Measurements from ENCODE around the gene NINJ2.

The NINJ2 gene

DNA sequence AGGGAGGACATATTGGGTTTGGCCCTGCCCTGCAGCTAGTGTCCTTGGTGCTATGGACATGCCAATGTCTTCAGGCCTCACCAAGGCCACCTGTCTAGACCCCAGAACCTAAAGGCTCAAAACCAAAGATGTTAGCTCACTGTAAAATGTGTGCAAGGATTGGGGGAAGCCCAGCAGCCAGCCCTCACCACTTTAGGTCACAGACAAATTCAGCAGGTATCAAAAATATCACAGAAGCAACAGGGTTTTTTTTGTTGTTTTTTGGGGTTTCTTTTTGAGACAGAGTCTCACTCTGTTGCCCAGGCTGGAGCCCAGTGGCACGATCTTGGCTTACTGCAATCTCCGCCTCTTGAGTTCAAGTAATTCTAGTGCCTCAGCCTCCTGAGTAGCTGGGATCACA, 29.0 kb upstream of the NINJ2 start:
- H3K79me2 ChIP-seq (ENCODE audit: insufficient read depth, low read length) = no peaks in the 10 kb centered on the region
- DNase-seq (no peak), ATAC-seq (ENCODE audit: insufficient read depth, low read depth) (no peak)
- H3K9me3 ChIP-seq (ENCODE audit: insufficient read depth, low read length, severe bottlenecking) = no peaks in the 10 kb centered on the region
- H3K4me1 ChIP-seq (ENCODE audit: insufficient read depth, low read length) = no peaks in the 10 kb centered on the region
- H3K9ac ChIP-seq (ENCODE audit: low read depth, low read length) = no peak overlapping the region
- no peak overlapping the region for H2AFZ ChIP-seq (ENCODE audit: low read depth, low read length)
- no peak overlapping the region for H3K4me3 ChIP-seq (ENCODE audit: low read depth in 1 of 2, low read length in 2 of 2)
- H4K20me1 ChIP-seq (ENCODE audit: insufficient read depth, low read length) = no peaks in the 10 kb centered on the region
- H3K4me2 ChIP-seq (ENCODE audit: insufficient read depth, low read length) = no peak overlapping the region
- H3K36me3 ChIP-seq (ENCODE audit: insufficient read depth, low read length) = no peaks in the 10 kb centered on the region
- H3K27ac ChIP-seq (ENCODE audit: low read length) = no peak overlapping the region
- TF ChIP-seq, protein P1, sequence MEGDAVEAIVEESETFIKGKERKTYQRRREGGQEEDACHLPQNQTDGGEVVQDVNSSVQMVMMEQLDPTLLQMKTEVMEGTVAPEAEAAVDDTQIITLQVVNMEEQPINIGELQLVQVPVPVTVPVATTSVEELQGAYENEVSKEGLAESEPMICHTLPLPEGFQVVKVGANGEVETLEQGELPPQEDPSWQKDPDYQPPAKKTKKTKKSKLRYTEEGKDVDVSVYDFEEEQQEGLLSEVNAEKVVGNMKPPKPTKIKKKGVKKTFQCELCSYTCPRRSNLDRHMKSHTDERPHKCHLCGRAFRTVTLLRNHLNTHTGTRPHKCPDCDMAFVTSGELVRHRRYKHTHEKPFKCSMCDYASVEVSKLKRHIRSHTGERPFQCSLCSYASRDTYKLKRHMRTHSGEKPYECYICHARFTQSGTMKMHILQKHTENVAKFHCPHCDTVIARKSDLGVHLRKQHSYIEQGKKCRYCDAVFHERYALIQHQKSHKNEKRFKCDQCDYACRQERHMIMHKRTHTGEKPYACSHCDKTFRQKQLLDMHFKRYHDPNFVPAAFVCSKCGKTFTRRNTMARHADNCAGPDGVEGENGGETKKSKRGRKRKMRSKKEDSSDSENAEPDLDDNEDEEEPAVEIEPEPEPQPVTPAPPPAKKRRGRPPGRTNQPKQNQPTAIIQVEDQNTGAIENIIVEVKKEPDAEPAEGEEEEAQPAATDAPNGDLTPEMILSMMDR (IDR thresholded peaks at IDR 0.05; ENCODE audit: borderline replicate concordance, extremely low read depth, low read length, poor library complexity, severe bottlenecking) = no peak
- TF ChIP-seq EZH2 (IDR thresholded peaks at IDR 0.05; ENCODE audit: borderline replicate concordance, low read depth, low read length, severe bottlenecking) = no peak
- no peaks in the 10 kb centered on the region for H3K27me3 ChIP-seq (ENCODE audit: insufficient read depth, low read length, poor library complexity)

DNA sequence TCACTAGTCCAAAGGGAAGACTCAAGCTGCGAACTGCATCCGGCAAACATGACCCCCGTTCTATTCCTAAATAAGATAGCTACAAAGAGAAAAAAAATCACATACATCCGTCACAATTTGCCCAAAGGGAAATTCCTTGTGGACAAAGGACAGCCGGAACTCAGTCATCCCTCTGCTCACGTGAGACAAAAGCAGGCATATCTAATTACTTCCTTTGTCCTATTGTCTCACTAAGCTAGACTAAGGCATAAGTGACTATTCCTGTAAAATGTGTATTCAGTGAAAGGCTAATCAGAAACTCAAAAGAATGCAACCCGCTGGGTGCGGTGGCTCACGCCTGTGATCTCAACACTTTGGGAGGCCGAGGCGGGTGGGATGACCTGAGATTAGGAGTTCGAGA, 27.2 kb upstream of the NINJ2 start:
- no peak for DNase-seq
- Histone ChIP-seq H3K9ac (ENCODE audit: low read depth, low read length) (no peak overlapping the region), H3K79me2 (ENCODE audit: insufficient read depth, low read length) (no peaks in the 10 kb centered on the region), H4K20me1 (ENCODE audit: insufficient read depth, low read length) (no peaks in the 10 kb centered on the region), H3K4me2 (ENCODE audit: insufficient read depth, low read length) (no peak overlapping the region), H3K9me3 (ENCODE audit: insufficient read depth, low read length, severe bottlenecking) (no peaks in the 10 kb centered on the region), H3K4me1 (ENCODE audit: insufficient read depth, low read length) (peaks cover 3% of the 10 kb centered on the region), H3K36me3 (ENCODE audit: insufficient read depth, low read length) (no peaks in the 10 kb centered on the region), H3K27ac (ENCODE audit: low read length) (no peak overlapping the region), H3K27me3 (ENCODE audit: insufficient read depth, low read length, poor library complexity) (no peaks in the 10 kb centered on the region), H3K4me3 (ENCODE audit: low read depth in 1 of 2, low read length in 2 of 2) (no peak overlapping the region), H2AFZ (ENCODE audit: low read depth, low read length) (no peak overlapping the region)
- TF ChIP-seq, protein P1 (IDR thresholded peaks at IDR 0.05; ENCODE audit: borderline replicate concordance, extremely low read depth, low read length, poor library complexity, severe bottlenecking) = no peak
- no peak for TF ChIP-seq EZH2 (IDR thresholded peaks at IDR 0.05; ENCODE audit: borderline replicate concordance, low read depth, low read length, severe bottlenecking)
- no peak for ATAC-seq (ENCODE audit: insufficient read depth, low read depth)

DNA sequence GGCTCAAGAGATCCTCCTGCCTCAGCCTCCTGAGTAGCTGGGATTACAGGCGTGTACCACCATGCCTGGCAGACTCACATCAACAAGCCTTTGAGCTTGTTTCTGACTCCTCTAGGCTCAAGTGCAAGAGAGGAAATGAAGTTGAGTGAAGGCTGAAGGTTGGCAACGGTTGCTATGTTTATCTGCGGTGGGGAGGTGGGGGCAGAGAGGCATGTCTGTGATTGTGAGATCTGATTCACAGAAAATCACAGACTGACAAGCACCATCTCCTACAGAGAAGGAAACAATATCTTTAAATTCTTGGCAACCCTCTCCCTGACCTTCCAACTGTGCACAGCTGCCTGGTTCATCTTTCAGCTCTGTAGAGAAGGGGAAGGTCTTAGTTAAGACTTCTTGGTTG, 22.1 kb upstream of the NINJ2 start:
- H3K9me3 ChIP-seq (ENCODE audit: insufficient read depth, low read length, severe bottlenecking) = no peaks in the 10 kb centered on the region
- peaks cover 8% of the 10 kb centered on the region for H3K4me1 ChIP-seq (ENCODE audit: insufficient read depth, low read length)
- no peak overlapping the region for H3K4me2 ChIP-seq (ENCODE audit: insufficient read depth, low read length)
- no peak overlapping the region for H3K9ac ChIP-seq (ENCODE audit: low read depth, low read length)
- peak; percentile 97 for ATAC-seq (ENCODE audit: insufficient read depth, low read depth)
- no peaks in the 10 kb centered on the region for H4K20me1 ChIP-seq (ENCODE audit: insufficient read depth, low read length)
- peak; percentile 62 for DNase-seq
- no peak overlapping the region for H3K4me3 ChIP-seq (ENCODE audit: low read depth in 1 of 2, low read length in 2 of 2)
- H3K79me2 ChIP-seq (ENCODE audit: insufficient read depth, low read length) = no peaks in the 10 kb centered on the region
- no peaks in the 10 kb centered on the region for H3K36me3 ChIP-seq (ENCODE audit: insufficient read depth, low read length)
- H3K27me3 ChIP-seq (ENCODE audit: insufficient read depth, low read length, poor library complexity) = no peaks in the 10 kb centered on the region
- no peak overlapping the region for H2AFZ ChIP-seq (ENCODE audit: low read depth, low read length)
- H3K27ac ChIP-seq (ENCODE audit: low read length) = no peak overlapping the region
- TF ChIP-seq, protein P1 (IDR thresholded peaks at IDR 0.05; ENCODE audit: borderline replicate concordance, extremely low read depth, low read length, poor library complexity, severe bottlenecking) = no peak
- no peak for TF ChIP-seq EZH2 (IDR thresholded peaks at IDR 0.05; ENCODE audit: borderline replicate concordance, low read depth, low read length, severe bottlenecking)

DNA sequence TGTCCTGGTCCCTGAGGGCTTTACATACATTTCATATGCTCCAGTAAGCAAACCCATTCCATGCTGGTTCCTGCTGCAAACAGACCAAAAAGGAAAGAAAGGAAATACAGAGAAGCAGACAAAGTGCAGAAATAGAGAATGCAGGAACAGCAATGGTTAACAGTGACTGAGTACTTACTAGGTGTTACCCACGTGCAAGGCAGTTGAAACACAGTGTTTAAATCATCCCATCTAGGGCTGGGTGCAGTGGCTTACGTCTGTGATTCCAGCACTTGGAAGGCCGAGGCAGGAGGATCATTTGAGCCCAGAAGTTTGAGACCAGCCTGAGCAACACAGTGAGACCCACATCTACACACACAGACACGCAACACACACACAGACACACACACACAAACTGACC, 21.2 kb upstream of the NINJ2 start:
- Histone ChIP-seq H3K27ac (ENCODE audit: low read length) (no peak overlapping the region), H3K9ac (ENCODE audit: low read depth, low read length) (no peak overlapping the region), H3K4me3 (ENCODE audit: low read depth in 1 of 2, low read length in 2 of 2) (no peak overlapping the region), H2AFZ (ENCODE audit: low read depth, low read length) (no peak overlapping the region), H3K4me2 (ENCODE audit: insufficient read depth, low read length) (no peak overlapping the region), H4K20me1 (ENCODE audit: insufficient read depth, low read length) (no peaks in the 10 kb centered on the region), H3K27me3 (ENCODE audit: insufficient read depth, low read length, poor library complexity) (no peaks in the 10 kb centered on the region), H3K4me1 (ENCODE audit: insufficient read depth, low read length) (peaks cover 8% of the 10 kb centered on the region), H3K9me3 (ENCODE audit: insufficient read depth, low read length, severe bottlenecking) (no peaks in the 10 kb centered on the region), H3K36me3 (ENCODE audit: insufficient read depth, low read length) (no peaks in the 10 kb centered on the region), H3K79me2 (ENCODE audit: insufficient read depth, low read length) (no peaks in the 10 kb centered on the region)
- TF ChIP-seq EZH2 (IDR thresholded peaks at IDR 0.05; ENCODE audit: borderline replicate concordance, low read depth, low read length, severe bottlenecking) = no peak
- TF ChIP-seq, protein P1 (IDR thresholded peaks at IDR 0.05; ENCODE audit: borderline replicate concordance, extremely low read depth, low read length, poor library complexity, severe bottlenecking) = no peak
- no peak for ATAC-seq (ENCODE audit: insufficient read depth, low read depth)
- no peak for DNase-seq

All from DND-41 (cell line).